CD4-positive, alpha-beta T cell treated with Interferon gamma for 1 hour (primary cell): Measurements from ENCODE around the gene FAM72A.

Source experiments
- DNase-seq: peaks from one replicate; pipeline ENCODE4 v3.0.0-alpha.2; 2020

The FAM72A gene

DNA sequence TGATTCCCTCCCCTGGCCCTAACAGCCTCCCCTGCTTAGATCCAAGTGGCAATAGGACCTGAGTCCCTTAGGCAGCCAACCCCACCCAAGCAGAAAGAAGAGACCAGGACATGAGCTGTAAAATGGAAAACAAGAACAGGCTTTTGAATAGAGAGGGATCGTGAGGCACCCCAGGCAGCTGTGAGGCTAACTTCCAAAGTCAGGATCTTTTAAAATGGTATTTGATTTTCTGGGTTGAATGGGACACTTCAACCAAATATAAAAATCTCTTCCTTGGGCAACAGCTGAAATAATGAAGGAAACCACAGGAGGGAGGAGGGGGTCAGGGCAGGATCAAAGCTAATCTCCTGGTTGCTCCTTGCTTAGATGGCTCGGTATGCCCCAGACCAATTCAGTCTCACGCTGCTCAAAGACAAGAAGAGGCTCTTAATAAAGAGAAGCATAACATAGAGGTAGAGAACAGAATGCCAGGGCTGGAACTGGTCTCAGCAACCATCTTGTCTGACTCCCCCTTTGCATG is 56.8 kb downstream of the FAM72A start:
- no peak for DNase-seq

DNA sequence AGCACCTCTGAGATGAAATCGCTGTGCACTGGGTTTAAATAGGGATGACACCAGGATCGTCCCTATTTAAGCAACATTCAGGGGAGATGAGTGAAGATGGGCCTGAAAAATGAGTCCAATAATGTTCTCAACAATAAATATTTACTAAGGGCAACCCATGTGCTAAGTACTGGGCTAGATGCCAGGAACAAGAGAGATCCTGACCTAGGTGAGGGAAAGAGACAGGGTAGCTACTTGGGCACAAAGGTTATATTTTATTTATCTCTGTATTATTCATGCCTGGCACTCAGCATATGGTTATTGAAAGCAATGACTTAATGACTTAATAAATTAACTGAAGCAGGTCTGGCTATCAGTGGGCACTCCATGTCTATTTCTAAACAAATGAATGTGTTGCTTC is 58.0 kb downstream of the FAM72A start:
- DNase-seq: no peak

GRCh38 chr1:206143537-206144172 is 59.0 kb downstream of the FAM72A start:
- no peak for DNase-seq

- no peak for DNase-seq
Observed at GRCh38 chr1:206142770-206143169, 59.9 kb downstream of the FAM72A start.

DNA sequence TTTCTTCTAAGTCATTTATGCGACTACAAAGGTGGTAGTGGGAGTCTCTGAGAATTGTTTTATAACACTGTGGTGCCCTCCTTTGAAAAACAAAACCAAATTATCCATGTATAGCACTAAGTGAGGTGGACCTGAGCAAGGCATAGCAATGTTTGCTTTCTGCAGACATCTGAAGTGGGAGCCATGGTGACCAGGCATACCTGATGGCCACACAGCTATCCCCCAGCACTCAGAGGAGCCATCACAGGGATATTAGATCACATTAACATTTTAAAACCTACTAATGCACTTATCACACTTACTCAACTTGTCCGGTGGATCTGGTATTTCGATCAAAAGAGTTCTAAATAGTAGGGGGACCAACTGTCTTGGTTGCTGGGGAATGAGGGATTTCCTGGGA is 60.6 kb downstream of the FAM72A start:
- no peak for DNase-seq

DNA sequence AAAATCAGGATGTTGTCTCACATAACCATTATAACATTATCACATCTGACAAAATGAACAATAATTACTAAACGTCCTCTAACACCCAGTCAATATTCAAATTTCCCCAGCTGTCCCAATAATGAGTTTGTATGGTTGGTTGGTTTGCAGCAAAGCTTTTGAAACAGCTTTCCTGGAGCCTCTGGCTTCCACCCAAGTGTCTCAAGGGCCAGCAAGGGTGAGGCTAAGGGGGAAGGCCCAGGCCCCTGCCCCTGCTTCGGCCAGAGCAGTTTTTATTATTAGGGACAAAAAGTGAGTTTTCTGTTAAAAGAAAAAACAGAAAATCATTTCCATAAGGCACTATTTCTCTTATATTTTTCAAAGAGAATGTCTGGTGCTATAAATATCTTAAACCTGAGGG is 66.4 kb downstream of the FAM72A start:
- DNase-seq: no peak
